GM19240 (cell line): ENCODE results near the gene LIX1L.

Source experiments
- DNase-seq: peaks from one replicate; pipeline ENCODE4 v3.0.0; 2011; ENCODE audit warnings: low spot score; ENCODE audit not compliant: insufficient read length

The LIX1L gene

DNA sequence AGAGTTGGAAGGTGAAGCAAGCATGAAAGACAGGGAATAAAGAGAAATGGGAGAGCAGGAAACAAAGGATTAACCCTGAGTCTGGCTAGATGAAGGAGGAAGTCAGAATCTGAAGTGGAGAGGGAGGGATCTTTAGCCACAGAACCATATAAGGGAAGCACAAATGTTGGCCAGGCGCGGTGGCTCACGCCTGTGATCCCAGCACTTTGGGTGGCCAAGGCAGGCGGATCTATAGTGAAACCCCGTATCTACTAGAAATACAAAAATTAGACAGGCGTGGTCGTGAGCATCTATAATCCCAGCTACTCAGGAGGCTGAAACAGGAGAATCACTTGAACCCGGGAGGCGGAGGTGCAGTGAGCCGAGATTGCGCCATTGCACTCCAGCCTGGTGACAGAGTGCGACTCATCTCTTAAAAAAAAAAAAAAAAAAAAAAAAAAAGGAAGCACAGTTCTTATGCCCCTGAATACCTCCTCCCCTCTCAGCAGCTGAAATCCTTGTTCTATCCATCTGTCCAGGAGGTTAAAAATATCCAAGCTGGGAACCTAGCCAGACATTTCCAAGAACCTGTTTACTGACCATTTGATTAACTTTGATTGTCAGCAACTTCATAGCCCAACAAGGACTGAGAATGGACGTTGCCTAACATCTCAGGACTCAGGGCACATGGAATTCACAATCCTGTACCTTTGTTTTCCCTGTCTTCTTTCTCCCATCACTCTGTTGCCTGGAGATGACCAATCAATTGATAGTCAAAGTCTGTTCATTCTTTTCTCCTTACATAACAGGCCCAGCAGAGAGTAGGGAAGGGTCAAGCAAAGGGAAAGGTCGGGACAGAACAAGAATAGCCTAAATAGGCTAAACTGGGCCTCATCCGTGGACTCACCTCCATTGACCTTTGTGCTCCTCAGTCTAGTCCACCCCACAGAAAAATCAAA lies 28.0 kb upstream of the LIX1L start:
- no peak for DNase-seq

DNA sequence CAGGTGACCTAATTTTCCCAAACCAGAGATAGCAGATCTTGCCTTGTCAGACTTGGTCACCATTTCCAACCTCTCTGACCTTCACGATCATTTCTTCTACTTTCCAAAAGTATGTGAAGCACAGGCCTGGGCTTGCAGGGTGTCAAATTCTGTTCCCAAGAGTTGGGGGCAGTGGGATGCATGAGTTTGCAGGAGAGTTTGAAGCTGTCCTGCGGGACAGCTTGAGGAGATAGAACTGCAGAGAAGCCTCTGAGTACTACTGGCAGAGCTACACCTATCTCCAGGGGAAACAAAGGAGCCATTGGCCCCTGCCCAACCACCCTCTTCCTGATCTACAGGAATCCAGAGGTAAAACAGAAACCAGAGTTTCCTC lies 27.3 kb upstream of the LIX1L start:
- DNase-seq = no peak

DNA sequence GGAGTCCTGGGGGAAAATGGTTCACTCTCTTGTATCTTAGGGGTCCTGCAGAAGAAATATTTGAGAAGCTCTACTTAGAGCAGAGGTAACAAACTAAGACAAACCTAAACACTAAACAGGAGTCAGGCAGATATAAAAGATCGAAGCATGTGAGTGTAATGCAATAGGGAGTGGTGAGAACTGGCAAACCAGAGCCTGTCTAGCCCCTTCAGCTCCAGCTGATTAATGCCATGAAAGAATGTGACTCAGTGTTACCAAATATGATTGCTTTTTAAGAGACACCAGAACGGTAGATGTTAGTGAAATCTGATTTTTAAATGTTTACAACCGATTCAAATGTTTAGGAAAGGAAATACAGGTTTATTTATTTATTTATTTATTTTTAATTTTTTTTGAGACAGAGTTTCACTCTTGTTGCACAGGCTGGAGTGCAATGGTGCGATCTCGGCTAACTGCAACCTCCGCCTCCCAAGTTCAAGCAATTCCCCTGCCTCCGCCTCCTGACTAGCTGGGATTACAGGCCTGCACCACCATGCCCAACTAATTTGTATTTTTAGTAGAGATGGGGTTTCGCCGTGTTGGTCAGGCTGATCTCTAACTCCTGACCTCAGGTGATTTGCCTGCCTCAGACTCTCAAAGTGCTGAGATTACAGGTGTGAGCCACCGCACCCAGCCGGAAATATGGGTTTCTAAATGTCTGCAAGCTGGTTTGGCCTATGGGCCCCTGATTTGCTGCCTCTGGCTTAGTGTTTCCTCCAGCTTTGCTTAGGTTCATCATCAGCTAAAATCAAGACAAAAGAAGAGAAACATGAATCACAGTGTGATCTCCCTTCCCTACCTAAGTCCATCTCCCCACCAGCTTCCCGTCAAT lies 26.4 kb upstream of the LIX1L start:
- no peak for DNase-seq

DNA sequence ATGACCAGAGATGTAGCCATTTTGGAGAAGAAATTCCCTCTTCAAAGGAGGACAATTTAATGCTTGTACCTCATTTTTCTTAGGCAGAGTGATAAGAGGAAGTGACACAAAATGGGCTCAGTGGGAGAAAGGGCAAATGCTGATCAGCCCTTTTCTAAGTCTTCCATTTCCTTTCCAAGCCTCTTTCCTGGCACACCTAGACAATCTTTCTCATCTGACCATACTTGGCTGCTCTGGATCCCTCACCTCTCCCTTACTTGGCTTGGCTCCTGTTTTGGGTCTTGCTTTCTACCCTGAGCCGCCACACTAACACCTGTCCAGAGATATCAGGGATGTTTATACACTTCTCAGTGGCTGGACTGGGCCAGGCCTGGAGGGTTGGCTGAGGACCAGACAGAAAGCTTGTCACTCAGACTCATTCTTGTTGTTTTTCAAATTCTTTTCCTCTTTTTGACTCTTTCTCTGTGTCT lies 25.4 kb upstream of the LIX1L start:
- DNase-seq = no peak

DNA sequence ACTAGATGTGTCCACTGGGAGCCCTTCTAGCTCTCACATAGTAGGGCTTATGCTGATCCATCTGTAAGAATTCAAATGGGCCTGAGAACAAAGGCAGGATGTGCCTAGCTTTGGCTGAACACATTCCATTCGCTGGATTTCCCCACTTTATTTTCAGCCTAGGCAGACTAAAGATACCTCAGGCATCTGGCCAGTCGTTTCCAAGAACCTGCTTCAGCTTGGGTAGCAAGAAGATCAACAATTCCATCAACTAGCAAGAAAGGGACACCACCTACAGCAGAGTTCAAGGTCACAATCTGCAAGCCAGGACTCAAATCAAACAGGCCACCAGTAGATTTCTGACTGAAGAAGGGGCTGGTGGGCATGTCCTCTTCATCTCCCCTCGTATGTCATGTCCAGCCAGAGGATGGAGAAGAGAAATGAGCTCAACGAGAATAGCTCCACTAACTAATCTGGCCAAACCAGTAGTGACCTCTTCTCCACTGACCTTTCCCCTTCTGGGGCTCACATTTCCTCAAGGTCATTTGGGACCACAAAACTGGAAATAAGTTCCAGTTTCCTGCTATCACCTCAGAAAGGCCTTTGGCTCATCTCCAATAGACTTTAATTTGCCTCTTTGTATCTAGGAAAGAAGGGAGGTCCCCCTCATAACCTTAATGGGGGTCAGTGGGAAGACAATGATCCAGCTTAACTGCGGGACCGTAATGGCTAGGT lies 24.4 kb upstream of the LIX1L start:
- DNase-seq = no peak

DNA sequence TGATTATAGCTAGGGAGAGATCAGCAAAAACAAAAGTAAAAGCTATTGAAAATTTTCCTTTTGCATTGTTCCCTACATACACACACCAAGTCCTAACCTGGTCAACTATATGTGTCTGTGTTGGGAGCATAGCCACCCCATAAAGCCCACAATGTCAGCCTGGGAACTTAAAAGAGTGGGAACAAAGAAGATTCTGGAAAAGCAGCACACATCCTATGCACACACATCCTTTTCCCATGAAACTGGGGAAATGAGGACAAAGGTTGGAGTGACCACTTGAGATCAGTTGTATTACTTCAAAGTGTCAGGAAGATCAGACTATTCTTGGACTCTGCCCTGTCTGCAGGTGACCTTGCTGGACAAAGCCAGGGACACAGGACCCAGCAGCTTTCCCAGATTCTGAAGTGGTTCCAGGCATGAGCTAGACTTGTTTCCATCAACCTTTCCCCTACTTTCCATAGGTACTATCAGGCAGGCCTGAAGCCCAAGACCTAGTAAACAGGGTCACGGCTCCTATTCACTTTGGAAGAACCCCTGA lies 22.7 kb upstream of the LIX1L start:
- DNase-seq = no peak

DNA sequence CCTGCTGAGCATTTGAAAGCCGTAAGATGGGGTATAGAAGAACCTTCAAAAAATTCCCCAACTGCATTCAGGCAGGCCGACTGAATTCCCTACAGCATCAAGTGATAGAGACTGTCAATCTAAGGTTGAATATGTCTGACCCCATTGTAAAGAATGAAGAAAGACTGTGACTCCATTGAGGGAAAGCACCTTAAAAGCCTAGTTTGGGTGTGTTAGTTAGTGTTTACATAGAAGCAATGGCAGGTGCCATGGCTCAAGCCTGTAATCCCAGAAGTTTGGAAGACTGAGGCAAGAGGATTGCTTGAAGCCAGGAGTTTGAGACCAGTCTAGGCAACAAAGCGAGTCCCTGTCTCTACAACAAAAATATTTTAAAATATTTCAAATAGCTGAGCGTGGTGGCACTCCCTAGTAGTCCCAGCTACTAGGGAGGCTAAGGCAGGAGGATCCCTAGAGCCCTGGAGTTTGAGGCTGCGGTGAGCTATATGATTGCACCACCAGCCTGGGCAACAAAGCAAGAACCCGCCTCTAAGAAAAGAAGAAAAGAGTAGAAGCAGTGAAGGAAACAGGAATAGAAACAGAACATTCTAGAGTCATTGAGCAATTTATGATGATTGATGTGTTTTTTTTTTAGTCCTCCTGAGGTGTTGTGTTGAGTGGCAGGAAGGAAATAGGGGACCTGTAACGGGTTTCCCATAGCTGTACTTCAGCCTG lies 22.1 kb upstream of the LIX1L start:
- DNase-seq = no peak

DNA sequence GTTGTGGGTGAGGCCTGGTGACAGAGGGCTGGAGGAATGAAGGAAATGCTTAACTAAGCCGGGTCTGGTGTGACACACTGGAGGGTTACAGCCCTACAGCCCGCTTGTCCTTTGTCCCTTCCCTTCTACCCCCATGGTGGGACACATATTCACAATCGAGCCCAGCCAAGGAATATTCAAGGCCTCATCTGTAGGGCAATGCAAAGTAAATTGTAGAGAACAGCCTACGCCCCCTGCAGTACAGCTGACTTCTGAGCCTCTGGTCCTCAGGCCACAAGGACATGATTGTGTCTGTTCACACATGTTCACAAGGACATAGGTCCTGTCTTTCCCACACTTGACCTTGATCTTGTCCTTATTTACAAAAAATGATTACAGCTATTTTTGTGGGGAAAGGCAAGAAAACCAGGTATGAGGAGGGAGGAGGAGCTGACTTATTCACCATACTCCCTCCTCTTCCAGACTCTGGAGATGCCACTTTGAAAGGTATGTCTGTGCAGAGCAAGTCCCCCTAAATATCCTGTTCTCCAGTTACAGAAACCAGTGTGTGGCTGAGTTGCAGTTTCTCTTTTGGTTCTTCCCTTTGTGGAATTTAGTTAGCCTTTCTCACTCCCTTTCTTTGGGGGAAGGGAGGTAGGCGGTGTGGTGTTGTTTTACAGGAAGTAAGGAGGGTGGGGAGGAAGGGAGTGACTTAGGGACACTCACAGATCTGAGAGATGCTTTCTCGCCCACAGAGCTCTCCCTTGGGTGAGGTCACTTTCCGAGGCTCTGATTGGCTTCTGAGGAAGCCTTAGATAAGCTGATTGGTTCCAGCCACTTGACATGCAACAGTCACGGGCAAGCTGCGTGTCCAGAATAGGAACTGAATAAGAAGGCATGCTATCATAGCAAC lies 21.3 kb upstream of the LIX1L start:
- peak; percentile 85 for DNase-seq

DNA sequence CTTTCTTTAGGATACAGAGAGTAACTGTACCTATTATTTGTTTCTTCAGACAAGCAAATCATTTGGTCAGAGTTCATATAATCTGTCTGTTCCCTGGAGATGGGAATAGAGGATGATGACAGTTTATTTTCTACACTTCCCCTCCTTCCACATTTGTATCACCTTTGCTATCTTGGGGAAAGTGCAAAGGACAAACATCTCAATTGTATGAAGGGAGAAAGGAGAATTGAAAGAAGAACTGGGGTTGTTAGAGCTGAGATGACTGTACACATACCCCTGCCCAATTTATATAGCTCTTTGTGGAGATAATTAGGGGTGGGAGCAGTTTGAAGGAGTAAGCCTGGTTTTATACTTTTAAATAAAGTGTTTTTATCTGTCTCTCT lies 20.6 kb upstream of the LIX1L start:
- no peak for DNase-seq

DNA sequence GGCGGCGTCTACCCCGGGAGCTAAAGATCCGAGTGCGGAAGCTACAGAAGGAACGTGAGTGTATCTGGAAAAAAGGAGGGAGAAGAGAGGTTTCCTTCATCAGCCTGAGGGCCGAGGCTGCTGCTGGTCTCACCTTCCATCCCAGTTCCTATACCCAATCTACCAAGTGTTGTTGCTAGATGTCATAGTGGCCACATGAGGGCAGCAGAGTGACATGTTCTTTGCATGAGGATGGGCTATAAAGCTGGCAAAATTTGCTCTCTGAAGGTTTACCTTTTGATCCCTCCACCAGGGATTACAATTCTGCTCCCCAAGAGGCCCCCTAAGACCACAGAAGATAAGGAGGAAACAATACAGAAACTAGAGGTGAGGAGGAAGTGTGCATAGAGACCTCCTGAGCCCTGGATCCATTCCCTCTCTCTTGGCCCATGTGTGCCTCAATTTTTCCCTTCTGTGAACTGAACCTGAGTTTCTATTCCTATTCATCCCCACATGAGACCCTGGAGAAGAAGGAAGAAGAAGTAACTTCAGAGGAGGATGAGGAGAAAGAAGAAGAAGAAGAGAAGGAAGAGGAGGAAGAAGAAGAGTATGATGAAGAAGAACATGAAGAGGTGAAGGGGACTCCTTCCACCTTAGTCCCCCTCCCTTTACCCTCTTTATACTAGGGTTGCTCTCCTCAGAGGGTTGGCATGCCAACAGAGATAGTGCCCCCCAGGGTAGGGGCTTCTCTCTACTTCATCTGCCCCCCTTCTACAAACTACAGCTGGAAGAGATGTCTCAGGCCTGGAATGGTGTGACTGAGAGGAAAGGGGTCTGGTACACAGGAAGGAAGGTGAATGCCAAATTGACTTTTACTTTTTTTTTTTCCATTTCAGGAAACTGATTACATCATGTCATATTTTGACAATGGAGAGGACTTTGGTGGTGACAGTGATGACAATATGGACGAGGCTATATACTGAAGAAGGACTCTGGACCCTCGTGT lies 20.0 kb upstream of the LIX1L start:
- peak; percentile 69 for DNase-seq

DNA sequence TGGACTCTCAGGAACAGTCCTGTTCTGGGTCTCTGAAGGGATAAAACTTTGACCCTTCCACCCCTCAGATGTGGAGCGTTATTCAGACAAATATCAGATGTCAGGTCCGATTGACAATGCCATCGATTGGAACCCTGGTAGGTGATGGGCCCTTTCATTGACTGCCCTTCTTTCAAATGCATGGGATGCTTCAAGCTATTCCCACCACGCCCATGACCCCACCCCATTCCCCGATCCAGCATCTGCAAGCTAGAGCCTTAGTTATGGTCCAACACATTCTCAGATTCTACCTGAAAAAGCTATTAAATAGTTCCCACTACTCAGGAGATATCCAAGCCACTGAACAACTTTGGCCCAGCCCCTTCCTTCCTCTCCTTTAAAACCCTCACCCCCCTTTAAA lies 19.2 kb upstream of the LIX1L start:
- no peak for DNase-seq

DNA sequence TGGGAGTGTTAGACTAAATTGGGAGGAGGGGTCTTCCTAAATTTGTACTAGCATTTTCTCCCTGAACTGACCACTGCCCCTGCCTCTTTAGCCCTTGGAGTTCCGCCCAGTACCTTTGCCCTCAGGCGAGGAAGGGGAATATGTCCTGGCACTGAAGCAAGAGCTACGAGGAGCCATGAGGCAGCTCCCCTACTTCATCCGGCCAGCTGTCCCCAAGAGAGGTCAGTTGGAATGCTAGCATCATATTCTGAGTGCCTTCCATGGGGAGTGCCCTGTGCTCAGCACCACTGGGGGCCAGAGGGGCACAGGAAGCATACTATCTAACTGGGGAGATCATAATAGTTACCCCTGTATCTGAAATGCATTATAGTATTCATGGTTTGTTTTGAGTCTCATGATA lies 17.4 kb upstream of the LIX1L start:
- no peak for DNase-seq

DNA sequence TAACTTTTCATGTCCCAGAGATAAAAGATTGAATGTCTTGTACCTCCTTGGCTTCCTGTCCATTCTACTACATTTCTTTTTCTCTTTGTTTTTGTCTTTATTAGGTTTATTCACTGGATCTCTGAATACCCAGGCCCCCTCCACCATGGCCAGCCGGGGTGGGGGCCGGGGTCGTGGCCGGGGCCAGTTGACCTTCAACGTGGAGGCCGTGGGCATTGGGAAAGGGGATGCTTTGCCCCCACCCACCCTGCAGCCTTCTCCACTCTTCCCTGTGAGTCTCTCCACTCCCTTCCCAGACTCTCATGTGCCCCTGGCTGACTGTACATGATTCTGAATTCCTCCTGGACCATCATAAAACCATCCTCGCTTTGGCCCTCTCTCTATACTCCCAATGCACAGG lies 16.9 kb upstream of the LIX1L start:
- DNase-seq = no peak

DNA sequence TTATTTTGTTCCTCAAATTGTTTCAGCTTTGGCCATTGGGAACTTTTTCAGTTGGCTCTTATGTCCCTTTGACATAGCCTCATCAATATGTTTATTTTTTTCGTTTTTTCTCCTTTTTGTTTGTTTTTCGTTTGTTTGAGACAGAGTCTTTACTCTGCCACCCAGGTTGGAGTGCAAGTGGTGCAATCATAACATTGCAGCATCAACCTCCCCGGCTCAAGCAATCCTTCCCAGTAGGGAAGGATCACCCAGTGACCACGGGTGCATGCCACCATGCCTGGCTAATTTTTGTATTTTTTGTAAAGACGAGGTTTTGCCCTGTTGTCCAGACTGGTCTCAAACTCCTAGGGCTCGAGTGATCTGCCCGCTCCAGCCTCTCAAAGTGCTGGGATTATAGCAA lies 14.8 kb upstream of the LIX1L start:
- no peak for DNase-seq

DNA sequence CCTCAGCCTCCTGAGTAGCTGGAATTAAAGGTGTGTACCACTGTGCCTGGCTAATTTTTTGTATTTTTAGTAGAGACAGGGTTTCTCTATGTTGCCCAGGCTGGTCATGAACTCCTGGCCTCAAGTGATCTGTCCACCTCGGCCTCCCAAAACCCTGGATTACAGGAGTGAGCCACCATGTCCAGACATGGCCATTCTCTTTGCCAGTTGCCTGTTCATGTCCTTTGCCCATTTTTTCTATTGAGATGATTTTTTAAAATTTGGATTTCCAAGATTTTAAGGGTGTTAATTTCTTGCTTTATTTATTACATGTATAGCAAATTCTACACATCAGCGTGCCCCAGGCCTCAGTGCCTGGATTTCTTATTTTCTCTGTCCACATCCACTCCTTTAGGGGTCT lies 9.5 kb upstream of the LIX1L start:
- DNase-seq = no peak

DNA sequence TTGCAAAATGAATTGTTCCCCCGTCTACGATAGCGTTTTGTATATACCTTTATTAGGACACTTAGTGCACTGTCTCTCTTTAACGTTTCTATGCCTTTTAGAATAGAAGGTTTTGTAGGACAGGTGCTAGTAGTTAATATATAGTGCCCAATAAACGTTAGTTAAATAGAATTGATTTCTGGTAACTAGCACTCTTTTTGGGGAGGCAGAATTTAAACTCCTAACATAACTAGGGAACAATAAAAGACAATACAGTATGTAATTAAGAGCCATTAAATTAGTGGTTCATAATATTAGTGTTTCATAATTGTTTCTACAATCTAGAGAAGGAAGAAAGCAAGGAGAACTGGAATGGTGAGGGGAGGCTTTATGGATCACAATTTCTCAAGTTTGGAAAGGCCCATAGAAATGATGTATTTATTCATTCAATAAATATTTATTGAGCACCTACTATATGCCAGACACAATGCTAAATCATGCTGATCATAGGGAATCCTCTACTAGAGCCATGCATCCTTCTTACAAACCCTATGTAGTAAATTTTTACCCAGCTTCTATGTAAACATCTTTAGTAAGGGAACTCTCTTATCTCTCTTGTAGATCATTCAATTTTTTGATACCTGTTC lies 7.4 kb upstream of the LIX1L start:
- DNase-seq = no peak

DNA sequence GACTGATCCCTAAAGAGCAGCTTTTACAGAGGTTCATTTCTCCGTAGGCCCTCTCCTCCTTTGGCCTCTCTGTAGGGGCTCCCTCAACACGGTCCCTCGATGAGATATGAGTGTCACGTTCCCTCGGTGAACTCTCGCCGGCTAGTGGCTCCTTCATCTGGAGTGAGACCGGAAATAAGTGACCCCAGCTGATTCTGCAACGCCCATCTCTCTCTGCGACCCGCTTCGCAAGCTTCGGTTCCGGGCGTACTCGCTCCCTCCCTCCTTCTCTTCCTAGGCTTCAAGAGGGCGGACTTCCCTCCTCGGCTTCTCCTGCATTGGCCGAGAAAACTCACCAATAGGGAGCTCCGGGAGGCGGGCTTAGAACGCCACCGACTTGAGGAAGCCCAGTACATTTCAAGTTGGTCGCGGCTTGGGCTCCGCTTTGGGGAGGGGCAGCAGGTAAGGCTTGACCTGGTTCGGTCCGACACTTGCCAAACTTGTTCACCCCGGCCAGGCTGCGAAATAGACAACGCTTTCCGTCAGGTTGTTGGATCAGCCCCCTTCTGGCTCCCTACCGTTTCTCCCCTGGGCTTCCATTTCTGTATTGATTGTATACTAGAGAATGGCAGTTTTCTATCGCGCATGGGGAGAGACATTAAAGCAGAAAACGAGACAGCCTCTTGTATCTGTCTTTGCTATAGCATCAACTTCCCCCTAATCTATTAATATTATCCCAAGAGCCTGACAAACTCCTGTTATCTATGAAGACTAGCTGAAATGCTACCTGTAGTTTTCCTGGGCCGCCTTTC lies 6.7 kb upstream of the LIX1L start, which contains the start of the genes ANKRD34A and POLR3GL:
Gene ANKRD34A, minus strand, starts transcription at position 248 of the 791 bp plus-strand sequence. CDS start 2,816 bp downstream, outside the sequence.
Gene POLR3GL, plus strand, starts transcription at position 363 of the 791 bp plus-strand sequence. CDS start 10,176 bp downstream, outside the sequence.
- DNase-seq = peak; percentile 86
